ENCODE measurements around the gene METRN.

- TF ChIP-seq, protein P1, sequence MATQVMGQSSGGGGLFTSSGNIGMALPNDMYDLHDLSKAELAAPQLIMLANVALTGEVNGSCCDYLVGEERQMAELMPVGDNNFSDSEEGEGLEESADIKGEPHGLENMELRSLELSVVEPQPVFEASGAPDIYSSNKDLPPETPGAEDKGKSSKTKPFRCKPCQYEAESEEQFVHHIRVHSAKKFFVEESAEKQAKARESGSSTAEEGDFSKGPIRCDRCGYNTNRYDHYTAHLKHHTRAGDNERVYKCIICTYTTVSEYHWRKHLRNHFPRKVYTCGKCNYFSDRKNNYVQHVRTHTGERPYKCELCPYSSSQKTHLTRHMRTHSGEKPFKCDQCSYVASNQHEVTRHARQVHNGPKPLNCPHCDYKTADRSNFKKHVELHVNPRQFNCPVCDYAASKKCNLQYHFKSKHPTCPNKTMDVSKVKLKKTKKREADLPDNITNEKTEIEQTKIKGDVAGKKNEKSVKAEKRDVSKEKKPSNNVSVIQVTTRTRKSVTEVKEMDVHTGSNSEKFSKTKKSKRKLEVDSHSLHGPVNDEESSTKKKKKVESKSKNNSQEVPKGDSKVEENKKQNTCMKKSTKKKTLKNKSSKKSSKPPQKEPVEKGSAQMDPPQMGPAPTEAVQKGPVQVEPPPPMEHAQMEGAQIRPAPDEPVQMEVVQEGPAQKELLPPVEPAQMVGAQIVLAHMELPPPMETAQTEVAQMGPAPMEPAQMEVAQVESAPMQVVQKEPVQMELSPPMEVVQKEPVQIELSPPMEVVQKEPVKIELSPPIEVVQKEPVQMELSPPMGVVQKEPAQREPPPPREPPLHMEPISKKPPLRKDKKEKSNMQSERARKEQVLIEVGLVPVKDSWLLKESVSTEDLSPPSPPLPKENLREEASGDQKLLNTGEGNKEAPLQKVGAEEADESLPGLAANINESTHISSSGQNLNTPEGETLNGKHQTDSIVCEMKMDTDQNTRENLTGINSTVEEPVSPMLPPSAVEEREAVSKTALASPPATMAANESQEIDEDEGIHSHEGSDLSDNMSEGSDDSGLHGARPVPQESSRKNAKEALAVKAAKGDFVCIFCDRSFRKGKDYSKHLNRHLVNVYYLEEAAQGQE (IDR thresholded peaks at IDR 0.05; ENCODE audit: insufficient read depth in 1 of 2, low read depth in 2 of 2, low read length in 2 of 2), result no peak
- TF ChIP-seq POLR2AphosphoS5 (IDR thresholded peaks at IDR 0.05; ENCODE audit: low read depth, low read length), result no peak
Observed at GRCh38 chr16:679814-680624, 34.9 kb upstream of the METRN start, which contains the start of gene STUB1.
